GM12878 (cell line): Measurements from ENCODE around the gene SSH2. TPM values are rescaled to one million over a fixed set of nuclear protein-coding genes. Genes with fewer than 3 reads are reported as not detected.

Experiments used
- ATAC-seq: fragments of 200-7000 bp; cut with Tn5 transposase; 3 replicates; pipeline ENCODE4 v1.9.1; 2020; ENCODE audit warnings: mild to moderate bottlenecking, moderate library complexity
- BruUV-seq: library from RNA; stranded (reverse); fragments of 400-500 nt; replicated peaks from 2 replicates; lab custom pipeline; 2021; lab: Mats Ljungman, UMichigan
- CTCF ChIA-PET: fragments of 300-600 bp; sonication (Branson Sonifier 250); formaldehyde crosslinking; extraction: SDS; loops from one replicate; lab custom pipeline; 2021; ENCODE audit warnings: inconsistent platforms; lab: Yijun Ruan, JAX
- POLR2A ChIA-PET: fragments of 350-600 bp; formaldehyde crosslinking; extraction: SDS; loops from one replicate; lab custom pipeline; 2021; ENCODE audit warnings: inconsistent platforms; lab: Charles Lee
- RAD21 ChIA-PET: fragments of 300-600 bp; sonication (Branson Sonifier 250); formaldehyde crosslinking; loops from one replicate; lab custom pipeline; 2023; ENCODE audit warnings: antibody characterized with exemption; ENCODE audit not compliant: unreplicated experiment; lab: Charles Lee
- SMC1A ChIA-PET: fragments of 300-600 bp; sonication (Branson Sonifier 250); formaldehyde crosslinking; loops from one replicate; lab custom pipeline; 2023; ENCODE audit not compliant: unreplicated experiment, uncharacterized antibody; lab: Charles Lee
- DNase-seq: peaks from one replicate; pipeline ENCODE4 v3.0.0-alpha.2; 2011; ENCODE audit warnings: low read depth, low spot score
- FAIRE-seq: peaks from 3 replicates; lab custom pipeline; 2011; peaks lifted over from hg19 to GRCh38; lab: Jason Lieb, UNC
- H2AFZ ChIP-seq: 2 replicates; pipeline ENCODE4 v1.6.0; 2011; ENCODE audit warnings: low read depth, low read length, control low read depth; ENCODE audit not compliant: control insufficient read depth
- H3K27ac ChIP-seq: 2 replicates; pipeline ENCODE4 v1.5.1; 2011; ENCODE audit warnings: control low read depth; ENCODE audit not compliant: control insufficient read depth, insufficient read depth
- H3K27me3 ChIP-seq, 2 experiments: replicated peaks in 1 of 2; 2 replicates each; pipeline versions ENCODE4 v1.6.0 to v1.6.1; 2011; ENCODE audit warnings: low read length in 1 of 2; ENCODE audit not compliant: control insufficient read depth in 2 of 2, insufficient read depth in 2 of 2
- H3K36me3 ChIP-seq, 2 experiments: 2 replicates each; pipeline ENCODE4 v1.5.1; 2011; ENCODE audit warnings: low read length in 1 of 2; ENCODE audit not compliant: control insufficient read depth in 2 of 2, insufficient read depth in 2 of 2
- H3K4me1 ChIP-seq: 2 replicates; pipeline ENCODE4 v1.6.1; 2011; ENCODE audit warnings: mild to moderate bottlenecking, low read length, moderate library complexity, mixed read lengths; ENCODE audit not compliant: control insufficient read depth, insufficient read depth
- H3K4me2 ChIP-seq: 2 replicates; pipeline ENCODE4 v1.6.0; 2011; ENCODE audit warnings: control low read depth; ENCODE audit not compliant: control insufficient read depth, insufficient read depth
- H3K4me3 ChIP-seq: fragments of 200-600 bp; sonication (generic); 2 replicates; pipeline ENCODE4 v1.5.1; 2016
- H3K79me2 ChIP-seq: 2 replicates; pipeline ENCODE4 v1.6.0; 2011; ENCODE audit warnings: low read length; ENCODE audit not compliant: control insufficient read depth, insufficient read depth
- H3K9ac ChIP-seq: 2 replicates; pipeline ENCODE4 v1.8.0; 2011; ENCODE audit warnings: low read length, control low read depth, mixed read lengths; ENCODE audit not compliant: control insufficient read depth, insufficient read depth
- H3K9me3 ChIP-seq: replicated peaks from 3 replicates; pipeline ENCODE4 v1.5.1; 2011; ENCODE audit warnings: mild to moderate bottlenecking, low read length; ENCODE audit not compliant: control insufficient read depth, insufficient read depth
- H4K20me1 ChIP-seq: 2 replicates; pipeline ENCODE4 v1.6.0; 2011; ENCODE audit not compliant: control insufficient read depth, insufficient read depth
- CREB1 ChIP-seq: IDR thresholded peaks from 2 replicates; pipeline ENCODE4 v1.6.1; 2012; ENCODE audit warnings: low read depth, mild to moderate bottlenecking, inconsistent platforms
- EED ChIP-seq: sonication (generic); IDR thresholded peaks from 2 replicates; pipeline ENCODE4 v1.6.1; 2016; ENCODE audit warnings: antibody characterized with exemption, low read depth
- HDAC6 ChIP-seq: fragments of 200-600 bp; sonication (generic); IDR thresholded peaks from one replicate; pipeline ENCODE4 v1.8.0; 2017; ENCODE audit warnings: antibody characterized with exemption; ENCODE audit not compliant: unreplicated experiment
- HDGF ChIP-seq: fragments of 450-650 bp; IDR thresholded peaks from 2 replicates; pipeline ENCODE4 v1.6.1; 2016; ENCODE audit warnings: antibody characterized with exemption
- JUNB ChIP-seq: IDR thresholded peaks from 2 replicates; pipeline ENCODE4 v1.6.1; 2016; ENCODE audit warnings: antibody characterized with exemption, mild to moderate bottlenecking
- LARP7 ChIP-seq: fragments of 450-650 bp; IDR thresholded peaks from 2 replicates; pipeline ENCODE4 v1.6.1; 2017; ENCODE audit warnings: mild to moderate bottlenecking
- NFYA ChIP-seq: IDR thresholded peaks from 2 replicates; pipeline ENCODE4 v1.6.1; 2011; ENCODE audit warnings: low read depth, mild to moderate bottlenecking, low read length, improper control_type of control experiment, borderline replicate concordance
- NR2C1 ChIP-seq: fragments of 450-650 bp; IDR thresholded peaks from 2 replicates; pipeline ENCODE4 v1.6.1; 2017; ENCODE audit warnings: antibody characterized with exemption, mild to moderate bottlenecking, moderate library complexity
- NR2C2 ChIP-seq: IDR thresholded peaks from 2 replicates; pipeline ENCODE4 v1.6.1; 2011; ENCODE audit warnings: borderline replicate concordance, low read depth; ENCODE audit not compliant: control insufficient read depth, insufficient read length
- POLR2AphosphoS5 ChIP-seq: IDR thresholded peaks from 2 replicates; pipeline ENCODE4 v1.6.1; 2011; ENCODE audit warnings: mild to moderate bottlenecking, low read length, inconsistent platforms
- RBBP5 ChIP-seq: fragments of 200-600 bp; sonication (generic); conservative IDR thresholded peaks from 2 replicates; pipeline ENCODE4 v1.6.1; 2016
- SMC3 ChIP-seq: IDR thresholded peaks from 2 replicates; pipeline ENCODE4 v1.6.1; 2011; ENCODE audit warnings: low read length, improper control_type of control experiment, borderline replicate concordance
- STAT1 ChIP-seq: fragments of 450-650 bp; conservative IDR thresholded peaks from 2 replicates; pipeline ENCODE4 v1.6.1; 2014; ENCODE audit warnings: antibody characterized with exemption, mild to moderate bottlenecking
- ZBTB33 ChIP-seq: fragments of 450-650 bp; IDR thresholded peaks from 2 replicates; pipeline ENCODE4 v1.6.1; 2017; ENCODE audit warnings: mild to moderate bottlenecking
- ZZZ3 ChIP-seq: IDR thresholded peaks from 2 replicates; pipeline ENCODE4 v1.6.1; 2011; ENCODE audit warnings: low read depth; ENCODE audit not compliant: control insufficient read depth, insufficient read length
- WGBS: methylation state at CpG from one replicate; pipeline ENCODE4 v1.1.6; 2016; ENCODE audit warnings: low lambda C conversion rate; ENCODE audit not compliant: insufficient replicate concordance, insufficient coverage; ENCODE audit errors: missing lambda C conversion rate; 5-methylcytosine and 5-hydroxymethylcytosine counted together
- in situ Hi-C: fragments of 300-500 bp; cut with MboI; formaldehyde crosslinking; loops from 9 replicates; pipeline ENCODE4 v1.14.3; 2018; ENCODE audit warnings: mixed read lengths
- intact Hi-C: fragments of 100-400 bp; cut with micrococcal nuclease; formaldehyde crosslinking; loops from one replicate; pipeline ENCODE4 v1.14.2; 2022; ENCODE audit not compliant: unreplicated experiment
- polyA plus RNA-seq, 11 experiments: library from polyadenylated mRNA; depleted of rRNA in 4 of 11; unstranded in 6 of 11; stranded (reverse) in 5 of 11; fragments of >200 nt; fragmentation: Nextera tagmentation in 4 of 11; fragmentation: Illumina TruSeq in 1 of 11; extraction: Ambion mirVana in 4 of 11; extraction: Trizol in 1 of 11; gene quantifications; 1 replicate in 1 of 11; 2 replicates in 10 of 11; pipeline versions ENCODE4 v1.2.1 to v1.2.3, GENCODE V29; 2011 to 2016; ENCODE audit warnings: inconsistent platforms in 2 of 11, missing spikeins in 2 of 11, low read depth in 1 of 11
- total RNA-seq, 4 experiments: library from RNA; depleted of rRNA in 3 of 4; stranded (reverse); fragments of >200 nt in 3 of 4; fragmentation: Illumina TruSeq in 1 of 4; extraction: Trizol in 1 of 4; gene quantifications; 2 replicates each; pipeline versions ENCODE4 v1.2.1 to v1.2.3, GENCODE V29; 2013 to 2021
- TF ChIP-seq, protein P1 (sequence below): fragments of 450-650 bp; IDR thresholded peaks from 2 replicates; pipeline ENCODE4 v1.6.1; 2017; ENCODE audit warnings: antibody characterized with exemption, mild to moderate bottlenecking, moderate library complexity
- TF ChIP-seq, protein P2 (sequence below): IDR thresholded peaks from 2 replicates; pipeline ENCODE4 v1.6.1; 2011; ENCODE audit warnings: low read depth, mild to moderate bottlenecking, low read length, moderate library complexity, borderline replicate concordance; ENCODE audit errors: extremely low read depth

SSH2 gene
- total and polyA plus RNA-seq, 10 of the 15 experiments (the other 5 are each of a cell fraction or from before 2014, with no cell fraction given): 9.3 to 65.9 (median 34.0) TPM

GRCh38 chr17:29595107-29595942 is 334.7 kb downstream of the SSH2 start (continued):
- TF ChIP-seq ZBTB33: no peak
- TF ChIP-seq, all 136 proteins: peak for 0

DNA sequence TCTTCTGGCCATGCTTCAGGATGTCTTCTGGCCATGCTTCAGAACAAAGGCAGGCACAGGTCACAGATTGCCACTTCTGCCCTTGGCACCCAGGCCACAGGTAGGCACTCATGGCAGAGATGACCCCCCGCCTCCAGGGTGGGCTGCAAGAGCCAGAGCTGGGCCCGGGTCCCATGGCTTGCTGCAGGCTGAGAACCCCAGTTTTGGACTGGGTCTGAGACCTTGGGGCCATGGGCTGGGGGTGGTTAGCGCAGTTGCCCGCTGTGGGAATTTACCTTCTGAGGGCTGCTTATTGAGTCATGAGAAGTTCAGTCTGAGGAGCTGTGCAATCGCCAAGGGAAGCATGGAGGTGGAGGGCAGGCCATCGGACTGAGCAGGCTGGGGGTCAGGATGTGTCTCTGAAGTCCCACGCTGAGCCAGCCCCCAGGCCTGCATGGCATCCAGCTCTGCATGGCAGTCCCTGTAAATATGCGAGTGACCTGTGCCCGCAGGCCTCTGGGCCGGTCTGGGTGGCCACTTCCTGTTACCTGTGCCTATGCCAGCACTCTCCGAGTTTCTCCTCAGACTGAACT is 335.4 kb downstream of the SSH2 start:
- FAIRE-seq (no peak), DNase-seq (no peak), ATAC-seq (no peak)
- no peak overlapping the region for H3K9ac ChIP-seq
- H3K79me2 ChIP-seq: peaks cover 2% of the 10 kb centered on the region
- no peak overlapping the region for H3K4me3 ChIP-seq
- no TSS peak for BruUV-seq
- H3K27me3 ChIP-seq: no peaks in the 10 kb centered on the region; a peak in 1 of 4 replicates
- no peaks in the 10 kb centered on the region for H3K36me3 ChIP-seq
- intact Hi-C loops: loop anchor here (10.0 kb wide), 1 partner anchor 230 kb away; no protein-coding TSS in a partner anchor
- peaks cover 36% of the 10 kb centered on the region for H3K4me1 ChIP-seq
- H3K9me3 ChIP-seq: no peaks in the 10 kb centered on the region
- no peaks in the 10 kb centered on the region for H4K20me1 ChIP-seq
- CTCF ChIA-PET: interaction anchor here (0.7 to 5.0 kb wide), 5 partner anchors 11 to 225 kb away, joined by 3 to 64 read pairs (median 6); no protein-coding TSS in a partner anchor
- POLR2A ChIA-PET: interaction anchor here (1.0 kb wide), 1 partner anchor 21 kb away, joined by 3 read pairs; no protein-coding TSS in a partner anchor
- WGBS: 60% methylated on average over 11 of the region's 11 CpGs
- SMC1A ChIA-PET: interaction anchor here (0.8 kb wide), 1 partner anchor 13 kb away, joined by 3 read pairs; no protein-coding TSS in a partner anchor
- H3K27ac ChIP-seq: no peak overlapping the region
- peak overlapping the region; percentile 73 for H3K4me2 ChIP-seq
- in situ Hi-C loops: no loop called here
- H2AFZ ChIP-seq: no peak overlapping the region
- RAD21 ChIA-PET: interaction anchor here (1.2 kb wide), 1 partner anchor 19 kb away, joined by 4 read pairs; no protein-coding TSS in a partner anchor
- TF ChIP-seq HDGF: no peak
- no peak for TF ChIP-seq EED
- TF ChIP-seq, protein P1, sequence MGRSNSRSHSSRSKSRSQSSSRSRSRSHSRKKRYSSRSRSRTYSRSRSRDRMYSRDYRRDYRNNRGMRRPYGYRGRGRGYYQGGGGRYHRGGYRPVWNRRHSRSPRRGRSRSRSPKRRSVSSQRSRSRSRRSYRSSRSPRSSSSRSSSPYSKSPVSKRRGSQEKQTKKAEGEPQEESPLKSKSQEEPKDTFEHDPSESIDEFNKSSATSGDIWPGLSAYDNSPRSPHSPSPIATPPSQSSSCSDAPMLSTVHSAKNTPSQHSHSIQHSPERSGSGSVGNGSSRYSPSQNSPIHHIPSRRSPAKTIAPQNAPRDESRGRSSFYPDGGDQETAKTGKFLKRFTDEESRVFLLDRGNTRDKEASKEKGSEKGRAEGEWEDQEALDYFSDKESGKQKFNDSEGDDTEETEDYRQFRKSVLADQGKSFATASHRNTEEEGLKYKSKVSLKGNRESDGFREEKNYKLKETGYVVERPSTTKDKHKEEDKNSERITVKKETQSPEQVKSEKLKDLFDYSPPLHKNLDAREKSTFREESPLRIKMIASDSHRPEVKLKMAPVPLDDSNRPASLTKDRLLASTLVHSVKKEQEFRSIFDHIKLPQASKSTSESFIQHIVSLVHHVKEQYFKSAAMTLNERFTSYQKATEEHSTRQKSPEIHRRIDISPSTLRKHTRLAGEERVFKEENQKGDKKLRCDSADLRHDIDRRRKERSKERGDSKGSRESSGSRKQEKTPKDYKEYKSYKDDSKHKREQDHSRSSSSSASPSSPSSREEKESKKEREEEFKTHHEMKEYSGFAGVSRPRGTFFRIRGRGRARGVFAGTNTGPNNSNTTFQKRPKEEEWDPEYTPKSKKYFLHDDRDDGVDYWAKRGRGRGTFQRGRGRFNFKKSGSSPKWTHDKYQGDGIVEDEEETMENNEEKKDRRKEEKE: no peak
- no peak for TF ChIP-seq POLR2AphosphoS5
- TF ChIP-seq HDAC6: no peak
- TF ChIP-seq, protein P2, sequence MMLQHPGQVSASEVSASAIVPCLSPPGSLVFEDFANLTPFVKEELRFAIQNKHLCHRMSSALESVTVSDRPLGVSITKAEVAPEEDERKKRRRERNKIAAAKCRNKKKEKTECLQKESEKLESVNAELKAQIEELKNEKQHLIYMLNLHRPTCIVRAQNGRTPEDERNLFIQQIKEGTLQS: no peak
- TF ChIP-seq NFYA: no peak
- TF ChIP-seq STAT1: no peak
- no peak for TF ChIP-seq RBBP5
- TF ChIP-seq SMC3: no peak
- no peak for TF ChIP-seq NR2C1
- TF ChIP-seq CREB1: no peak
- no peak for TF ChIP-seq ZZZ3
- TF ChIP-seq NR2C2: no peak
- TF ChIP-seq JUNB: no peak
- TF ChIP-seq LARP7: no peak
